ENCODE measurements around the gene TEX14. TPM values are rescaled to one million over a fixed set of nuclear protein-coding genes. Genes with fewer than 3 reads are reported as not detected.
A peak's percentile ranks its signal among the peaks of the same experiment; 100 is the strongest.

TEX14 gene
- total and polyA plus RNA-seq, 7 experiments from 2014 or later: 0.17 to 2.4 (median 0.54) TPM; not detected in 2

DNA sequence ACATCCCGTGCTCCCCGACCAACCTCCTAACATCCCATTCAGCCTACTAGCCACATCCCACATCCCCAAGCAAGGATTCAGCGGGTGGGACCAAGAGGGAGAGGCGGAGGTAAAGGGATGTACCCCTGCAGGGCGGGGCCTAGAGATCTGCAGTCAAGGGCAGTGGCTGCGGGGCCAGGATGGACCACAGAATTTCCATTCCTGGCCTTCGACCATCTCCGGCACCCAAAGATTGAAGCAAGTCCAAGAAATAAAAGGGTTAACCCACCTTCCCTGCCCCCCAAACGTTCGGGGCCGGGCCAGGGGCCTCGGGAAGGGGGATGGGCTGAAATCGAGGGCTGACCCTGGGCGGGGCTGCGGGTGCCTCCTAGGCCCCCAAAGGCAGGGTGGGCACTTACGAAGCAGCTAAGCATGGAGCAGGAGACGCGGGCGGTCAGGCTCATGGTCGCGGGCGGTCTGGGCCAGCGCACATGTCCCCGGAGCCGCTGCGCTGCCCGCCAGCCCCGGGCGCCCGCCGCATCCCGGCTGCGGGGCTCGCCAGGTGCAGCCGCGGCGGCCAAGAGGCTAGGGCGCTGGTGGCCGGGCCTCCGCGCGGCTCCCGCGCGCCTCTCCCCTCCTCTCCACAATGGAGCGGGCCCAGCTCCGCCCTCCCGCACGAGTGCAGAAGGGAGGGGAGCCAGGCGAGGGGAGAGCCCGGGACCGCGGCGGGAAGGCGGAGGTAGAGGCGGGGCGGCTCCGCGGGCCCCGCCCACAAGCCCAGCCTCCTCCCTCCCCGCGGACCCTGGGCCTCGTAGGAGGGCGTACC is 177.7 kb downstream of the TEX14 start, which contains the start of gene MTMR4:
Gene MTMR4, minus strand, starts transcription at position 674 of the 805 bp plus-strand sequence. Its CDS starts 231 bp downstream, at position 443.
- ATAC-seq (peak; percentile 11), DNase-seq (peak; percentile 42 to 86 (median 61))
- Mint-ChIP-seq H3K9me3 (peaks cover 0 to 5% (median 0%) of the 10 kb centered on the region in 11 donors), H3K27ac (peak within 1 kb of the TSS; percentile 81 to 97 (median 88)), H3K4me3 (peak within 1 kb of the TSS; percentile 80 to 98 (median 90)), H3K36me3 (peaks cover 17 to 25% (median 21%) of the 10 kb centered on the region in 5 donors), H3K27me3 (peaks cover 0 to 5% (median 0%) of the 10 kb centered on the region in 5 donors), H3K4me1 (peaks cover 47 to 68% (median 57%) of the 10 kb centered on the region in 7 donors)
- H3K4me3 ChIP-seq (ENCODE audit: low read length): peak within 1 kb of the TSS; percentile 55
- no peaks in the 10 kb centered on the region for H3K9me3 ChIP-seq (ENCODE audit: control insufficient read depth in 2 of 3, low read length in 3 of 3)
- no peaks in the 10 kb centered on the region for H3K27me3 ChIP-seq (ENCODE audit: control insufficient read depth in 2 of 2, insufficient read depth in 2 of 2, low read length in 2 of 2)
- ChIA-PET POLR2A (interaction anchor here (0.5 to 3.2 kb wide), 6 partner anchors 26 to 1537 kb away, joined by 3 to 14 read pairs (median 5); partner anchors contain the start of gene HSF5), CTCF (interaction anchor here (0.6 to 1.7 kb wide), 4 partner anchors 26 to 210 kb away, joined by 3 to 5 read pairs (median 4); partner anchors contain the start of gene HSF5)
- peaks cover 20 to 35% of the 10 kb centered on the region in 2 donors for H3K4me1 ChIP-seq (ENCODE audit: control insufficient read depth in 2 of 2, insufficient read depth in 2 of 2, low read length in 2 of 2)
- intact Hi-C loops (cut with micrococcal nuclease): loop anchor here in 1 of 2 donors (1.0 to 10.0 kb wide), 5 partner anchors 26 to 1919 kb away; partner anchors contain the start of genes HSF5, NOG, SUPT4H1 and USP32
- peaks cover 19 to 45% (median 19%) of the 10 kb centered on the region in 3 experiments for H3K36me3 ChIP-seq (ENCODE audit: control insufficient read depth in 2 of 3, insufficient read depth in 3 of 3, low read length in 3 of 3)
- peak within 1 kb of the TSS; percentile 67 for H3K27ac ChIP-seq (ENCODE audit: low read depth, low read length)

- H3K27me3 Mint-ChIP-seq: peaks cover 0 to 5% (median 0%) of the 10 kb centered on the region in 5 donors
- peaks cover 19 to 33% (median 23%) of the 10 kb centered on the region in 5 donors for H3K36me3 Mint-ChIP-seq
- peak overlapping the region; percentile 43 to 92 (median 81) for H3K27ac Mint-ChIP-seq
- peaks cover 21 to 53% (median 25%) of the 10 kb centered on the region in 3 experiments for H3K36me3 ChIP-seq (ENCODE audit: control insufficient read depth in 2 of 3, insufficient read depth in 3 of 3, low read length in 3 of 3)
- peaks cover 47 to 67% (median 57%) of the 10 kb centered on the region in 7 donors for H3K4me1 Mint-ChIP-seq
- H3K27ac ChIP-seq (ENCODE audit: low read depth, low read length): peak overlapping the region; percentile 67
- intact Hi-C loops (cut with micrococcal nuclease): loop anchor here in 1 of 2 donors (10.0 kb wide), 2 partner anchors 1881 to 1919 kb away; partner anchors contain the start of genes NOG and USP32
- ChIA-PET CTCF (interaction anchor here (0.6 kb wide), 1 partner anchor 90 kb away, joined by 3 read pairs; no protein-coding TSS in a partner anchor), POLR2A (interaction anchor here (0.5 to 3.2 kb wide), 3 partner anchors 25 to 1537 kb away, joined by 3 to 14 read pairs (median 6); partner anchors contain the start of gene HSF5)
- DNase-seq (peak in 1 of 9 donors; percentile 37), ATAC-seq (no peak)
- H3K9me3 Mint-ChIP-seq: peaks cover 0 to 5% (median 0%) of the 10 kb centered on the region in 11 donors
- no peaks in the 10 kb centered on the region for H3K27me3 ChIP-seq (ENCODE audit: control insufficient read depth in 2 of 2, insufficient read depth in 2 of 2, low read length in 2 of 2)
- peaks cover 15 to 35% of the 10 kb centered on the region in 2 donors for H3K4me1 ChIP-seq (ENCODE audit: control insufficient read depth in 2 of 2, insufficient read depth in 2 of 2, low read length in 2 of 2)
- peak overlapping the region; percentile 55 for H3K4me3 ChIP-seq (ENCODE audit: low read length)
- no peaks in the 10 kb centered on the region for H3K9me3 ChIP-seq (ENCODE audit: control insufficient read depth in 2 of 3, low read length in 3 of 3)
- peak overlapping the region; percentile 79 to 95 (median 87) for H3K4me3 Mint-ChIP-seq
Measured at GRCh38 chr17:58513267-58513964, 178.4 kb downstream of the TEX14 start.

GRCh38 chr17:58510075-58510474 is 181.8 kb downstream of the TEX14 start:
- Histone ChIP-seq H3K27ac (ENCODE audit: low read depth, low read length) (no peak overlapping the region), H3K36me3 (ENCODE audit: control insufficient read depth in 2 of 3, insufficient read depth in 3 of 3, low read length in 3 of 3) (peaks cover 27 to 78% (median 36%) of the 10 kb centered on the region in 3 experiments), H3K4me1 (ENCODE audit: control insufficient read depth in 2 of 2, insufficient read depth in 2 of 2, low read length in 2 of 2) (peaks cover 6 to 21% of the 10 kb centered on the region in 2 donors), H3K9me3 (ENCODE audit: control insufficient read depth in 2 of 3, low read length in 3 of 3) (no peaks in the 10 kb centered on the region), H3K27me3 (ENCODE audit: control insufficient read depth in 2 of 2, insufficient read depth in 2 of 2, low read length in 2 of 2) (no peaks in the 10 kb centered on the region), H3K4me3 (ENCODE audit: low read length) (no peak overlapping the region)
- peaks cover 25 to 42% (median 34%) of the 10 kb centered on the region in 7 donors for H3K4me1 Mint-ChIP-seq
- CTCF ChIA-PET: no interaction called here
- H3K9me3 Mint-ChIP-seq: no peaks in the 10 kb centered on the region
- DNase-seq (no peak), ATAC-seq (no peak)
- no peaks in the 10 kb centered on the region for H3K27me3 Mint-ChIP-seq
- peaks cover 19 to 54% (median 32%) of the 10 kb centered on the region in 5 donors for H3K36me3 Mint-ChIP-seq
- POLR2A ChIA-PET: interaction anchor here (1.2 to 1.6 kb wide), 2 partner anchors 9 to 22 kb away, joined by 3 to 4 read pairs; partner anchors contain the start of gene HSF5
- intact Hi-C loops (cut with micrococcal nuclease): loop anchor here in 1 of 2 donors (10.0 kb wide), 2 partner anchors 1885 to 1915 kb away; partner anchors contain the start of genes NOG and USP32
- no peak overlapping the region for H3K4me3 Mint-ChIP-seq
- peak overlapping the region in 1 of 9 donors; percentile 2 for H3K27ac Mint-ChIP-seq

DNA sequence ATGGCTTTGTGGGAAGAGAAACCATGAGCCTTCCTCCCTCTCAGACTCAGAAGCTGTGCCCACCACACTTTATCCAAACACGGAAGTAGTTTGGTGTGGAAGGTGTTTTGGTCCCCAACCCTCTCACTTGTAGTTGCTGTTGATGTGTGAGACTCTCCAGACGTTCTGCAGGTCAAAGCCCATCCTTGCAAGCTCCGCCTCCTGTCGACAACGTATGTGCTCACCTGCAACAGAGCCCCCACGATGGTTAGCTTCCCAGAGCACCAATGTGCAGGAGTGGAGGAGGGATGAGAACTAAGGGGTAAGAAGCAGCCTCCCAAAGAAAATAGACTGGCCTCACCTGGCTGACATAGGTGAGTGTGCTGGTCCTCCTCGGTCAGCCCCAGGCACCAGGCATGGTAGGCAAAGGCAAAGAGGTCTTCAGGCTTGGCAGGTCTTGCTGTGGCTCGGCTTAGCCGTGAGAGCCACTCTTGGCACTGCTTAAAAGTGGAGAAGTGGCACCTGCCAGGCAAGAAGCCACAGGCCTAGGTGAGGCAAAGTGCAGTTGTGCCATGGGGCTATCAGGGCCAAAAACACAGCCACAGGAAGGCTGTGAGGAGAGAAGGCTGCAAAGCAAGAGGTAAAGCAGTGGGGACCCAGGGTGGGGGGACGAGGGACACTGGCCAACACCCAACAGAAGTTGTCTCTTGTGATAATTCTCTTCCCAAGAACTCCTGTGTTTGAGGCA is 183.3 kb downstream of the TEX14 start:
- H3K9me3 Mint-ChIP-seq: no peaks in the 10 kb centered on the region
- no peak for ATAC-seq
- peaks cover 24 to 67% (median 37%) of the 10 kb centered on the region in 5 donors for H3K36me3 Mint-ChIP-seq

DNA sequence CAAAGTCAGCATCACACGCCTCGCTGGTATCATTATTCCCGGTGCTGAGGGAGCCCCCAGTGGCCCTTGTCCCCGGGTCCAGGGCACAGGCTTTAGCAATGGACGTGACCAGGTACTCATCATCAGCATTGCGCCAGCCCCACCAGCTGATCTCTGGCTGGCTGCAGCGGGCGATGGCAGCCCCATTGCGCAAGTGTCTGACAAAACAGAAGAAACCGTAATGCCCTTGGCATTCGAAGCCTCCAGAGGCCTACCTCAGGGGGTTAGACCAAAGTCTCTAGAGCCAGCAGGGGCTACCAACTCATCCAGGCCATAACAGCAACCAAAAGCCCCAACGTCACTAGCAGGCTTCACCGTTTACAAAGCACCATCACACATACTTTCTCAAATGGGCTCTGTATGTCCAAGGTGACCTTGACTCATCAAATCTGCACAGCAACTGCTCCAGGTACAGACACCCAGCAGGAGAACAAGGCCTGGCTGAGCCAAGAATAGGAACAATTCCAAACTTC is 184.7 kb downstream of the TEX14 start:
- no peak overlapping the region for H3K27ac ChIP-seq (ENCODE audit: low read depth, low read length)
- peaks cover 27 to 99% (median 53%) of the 10 kb centered on the region in 3 experiments for H3K36me3 ChIP-seq (ENCODE audit: control insufficient read depth in 2 of 3, insufficient read depth in 3 of 3, low read length in 3 of 3)
- no peaks in the 10 kb centered on the region for H3K9me3 Mint-ChIP-seq
- no peak overlapping the region for H3K4me3 ChIP-seq (ENCODE audit: low read length)
- DNase-seq: no peak
- H3K4me1 ChIP-seq (ENCODE audit: control insufficient read depth in 2 of 2, insufficient read depth in 2 of 2, low read length in 2 of 2): no peaks in the 10 kb centered on the region
- H3K9me3 ChIP-seq (ENCODE audit: control insufficient read depth in 2 of 3, low read length in 3 of 3): no peaks in the 10 kb centered on the region
- ATAC-seq: no peak
- H3K27me3 ChIP-seq (ENCODE audit: control insufficient read depth in 2 of 2, insufficient read depth in 2 of 2, low read length in 2 of 2): no peaks in the 10 kb centered on the region
- peaks cover 6 to 25% (median 16%) of the 10 kb centered on the region in 7 donors for H3K4me1 Mint-ChIP-seq
- no peaks in the 10 kb centered on the region for H3K27me3 Mint-ChIP-seq
- ChIA-PET POLR2A (no interaction called here), CTCF (interaction anchor here (0.6 kb wide), 1 partner anchor 11 kb away, joined by 3 read pairs; no protein-coding TSS in a partner anchor)
- H3K4me3 Mint-ChIP-seq: no peak overlapping the region
- no peak overlapping the region for H3K27ac Mint-ChIP-seq
- peaks cover 24 to 79% (median 41%) of the 10 kb centered on the region in 5 donors for H3K36me3 Mint-ChIP-seq
- intact Hi-C loops (cut with micrococcal nuclease): no loop called here

More for the DNA sequence above, 183.3 kb downstream of the TEX14 start:
- peak overlapping the region in 1 of 9 donors; percentile 62 for H3K27ac Mint-ChIP-seq
- CTCF ChIA-PET: interaction anchor here (0.6 kb wide), 1 partner anchor 91 kb away, joined by 3 read pairs; the partner anchor contains the start of gene RNF43
- no peak overlapping the region for H3K4me3 Mint-ChIP-seq
- H3K36me3 ChIP-seq (ENCODE audit: control insufficient read depth in 2 of 3, insufficient read depth in 3 of 3, low read length in 3 of 3): peaks cover 27 to 94% (median 49%) of the 10 kb centered on the region in 3 experiments
- intact Hi-C loops (cut with micrococcal nuclease): no loop called here
- no peaks in the 10 kb centered on the region for H3K9me3 ChIP-seq (ENCODE audit: control insufficient read depth in 2 of 3, low read length in 3 of 3)
- POLR2A ChIA-PET: interaction anchor here (1.2 kb wide), 1 partner anchor 21 kb away, joined by 3 read pairs; the partner anchor contains the start of gene HSF5
- no peaks in the 10 kb centered on the region for H3K27me3 Mint-ChIP-seq
- no peak for DNase-seq
- no peaks in the 10 kb centered on the region for H3K27me3 ChIP-seq (ENCODE audit: control insufficient read depth in 2 of 2, insufficient read depth in 2 of 2, low read length in 2 of 2)
- H3K4me1 ChIP-seq (ENCODE audit: control insufficient read depth in 2 of 2, insufficient read depth in 2 of 2, low read length in 2 of 2): peaks cover 4 to 12% of the 10 kb centered on the region in 2 donors
- H3K4me1 Mint-ChIP-seq: peaks cover 15 to 33% (median 25%) of the 10 kb centered on the region in 7 donors
- no peak overlapping the region for H3K4me3 ChIP-seq (ENCODE audit: low read length)
- no peak overlapping the region for H3K27ac ChIP-seq (ENCODE audit: low read depth, low read length)
